ENCODE measurements around the gene NFATC1. TPM values are rescaled to one million over a fixed set of nuclear protein-coding genes. Genes with fewer than 3 reads are reported as not detected.

NFATC1 gene
- polyA plus RNA-seq, 2 of the 4 experiments (the other 2 are of a cell fraction), result 0.52 to 1.7 TPM

- Histone ChIP-seq H3K9me3 (no peaks in the 10 kb centered on the region), H3K27ac (no peak overlapping the region), H3K4me3 (no peak overlapping the region), H3K4me1 (no peaks in the 10 kb centered on the region), H3K4me2 (no peak overlapping the region)
- WGBS (ENCODE audit: missing lambda C conversion rate), result 43% methylated on average over 12 of the region's 25 CpGs
- ChIA-PET POLR2A (no interaction called here), CTCF (no interaction called here)
- TF ChIP-seq TFCP2L1 (CRISPR knock-in tag; IDR thresholded peaks at IDR 0.05) (no peak), CBX2 (IDR thresholded peaks at IDR 0.05; ENCODE audit: borderline replicate concordance, low read depth) (no peak), ATOH8 (CRISPR knock-in tag; IDR thresholded peaks at IDR 0.05; ENCODE audit: low read depth) (no peak), JUN (IDR thresholded peaks at IDR 0.05) (no peak), HMGXB4 (CRISPR knock-in tag; IDR thresholded peaks at IDR 0.05; ENCODE audit: borderline replicate concordance) (no peak), NFE2L2 (conservative IDR thresholded peaks at IDR 0.05; ENCODE audit: low read length) (no peak), E2F6 (IDR thresholded peaks at IDR 0.05; ENCODE audit: borderline replicate concordance, low read depth) (no peak), MYC (IDR thresholded peaks at IDR 0.05; ENCODE audit: borderline replicate concordance, low read length) (no peak), CEBPB (IDR thresholded peaks at IDR 0.05) (no peak), ZSCAN20 (CRISPR knock-in tag; IDR thresholded peaks at IDR 0.05) (no peak), KDM5A (IDR thresholded peaks at IDR 0.05) (no peak), EHMT2 (IDR thresholded peaks at IDR 0.05; ENCODE audit: low read depth) (no peak), NR3C1 (IDR thresholded peaks at IDR 0.05) (no peak), RFX5 (IDR thresholded peaks at IDR 0.05) (no peak), ESRRA (IDR thresholded peaks at IDR 0.05; ENCODE audit: borderline replicate concordance, low read length) (no peak), EP300 (IDR thresholded peaks at IDR 0.05) (no peak), RCOR1 (IDR thresholded peaks at IDR 0.05; ENCODE audit: low read depth, low read length) (no peak), MAX (IDR thresholded peaks at IDR 0.05) (no peak), PBX3 (IDR thresholded peaks at IDR 0.05) (no peak)
- DNase-seq (ENCODE audit: low read depth in 1 of 2, low spot score in 1 of 2) (no peak), FAIRE-seq (no peak), ATAC-seq (peak in 1 of 2 experiments; percentile 18; a peak in 1 of 6 replicates)
These were observed 152.3 kb downstream of the NFATC1 start for GRCh38 chr18:79548077-79548450.

- H3K4me3 ChIP-seq, result no peak overlapping the region
- TF ChIP-seq EP300 (IDR thresholded peaks at IDR 0.05) (no peak), ZNF302 (CRISPR knock-in tag; IDR thresholded peaks at IDR 0.05) (no peak), CBX8 (IDR thresholded peaks at IDR 0.05) (no peak), SMC3 (IDR thresholded peaks at IDR 0.05) (no peak), ZSCAN20 (CRISPR knock-in tag; IDR thresholded peaks at IDR 0.05) (no peak), CHD4 (IDR thresholded peaks at IDR 0.05; ENCODE audit: borderline replicate concordance) (no peak), NR3C1 (IDR thresholded peaks at IDR 0.05) (no peak), CEBPB (IDR thresholded peaks at IDR 0.05) (no peak), NFE2L2 (conservative IDR thresholded peaks at IDR 0.05; ENCODE audit: low read length) (no peak)
- CTCF ChIA-PET, result no interaction called here
- no peak overlapping the region for H3K4me2 ChIP-seq
- no peaks in the 10 kb centered on the region for H3K4me1 ChIP-seq
- POLR2A ChIA-PET, result no interaction called here
- no peak overlapping the region for H3K27ac ChIP-seq
- DNase-seq (ENCODE audit: low read depth in 1 of 2, low spot score in 1 of 2) (no peak), FAIRE-seq (no peak), ATAC-seq (no peak)
- H3K9me3 ChIP-seq, result no peaks in the 10 kb centered on the region
- whole genome bisulfite sequencing (ENCODE audit: missing lambda C conversion rate), result 68% methylated on average over 19 of the region's 24 CpGs
These were observed 152.9 kb downstream of the NFATC1 start for GRCh38 chr18:79548621-79548985.
